Medulla oblongata (tissue), 1 donor: ENCODE data around the gene STX16.

Source experiments
- DNase-seq: peaks from one replicate; pipeline ENCODE4 v3.0.0-alpha.2; 2015; ENCODE audit errors: extremely low spot score

STX16 gene

GRCh38 chr20:58697201-58697866 is 46.3 kb downstream of the STX16 start:
- no peak for DNase-seq

GRCh38 chr20:58697867-58698703 is 47.0 kb downstream of the STX16 start:
- no peak for DNase-seq

- no peak for DNase-seq
Measured at GRCh38 chr20:58698741-58699622, 47.9 kb downstream of the STX16 start.

- DNase-seq = no peak
Measured at GRCh38 chr20:58699623-58700107, 48.6 kb downstream of the STX16 start.

- DNase-seq = no peak
Measured at GRCh38 chr20:58700121-58700821, 49.2 kb downstream of the STX16 start.

GRCh38 chr20:58700823-58701222 is 49.7 kb downstream of the STX16 start:
- DNase-seq = no peak

GRCh38 chr20:58701431-58702160 is 50.5 kb downstream of the STX16 start:
- no peak for DNase-seq

GRCh38 chr20:58702161-58702510 is 51.1 kb downstream of the STX16 start:
- no peak for DNase-seq

GRCh38 chr20:58702859-58703648 is 52.0 kb downstream of the STX16 start:
- no peak for DNase-seq

GRCh38 chr20:58703765-58704371 is 52.8 kb downstream of the STX16 start:
- DNase-seq = no peak

- no peak for DNase-seq
Measured at GRCh38 chr20:58705208-58705926, 54.3 kb downstream of the STX16 start.

- no peak for DNase-seq
Measured at GRCh38 chr20:58706150-58706892, 55.2 kb downstream of the STX16 start.

GRCh38 chr20:58706975-58707681 is 56.0 kb downstream of the STX16 start:
- DNase-seq = no peak

GRCh38 chr20:58707770-58708169 is 56.7 kb downstream of the STX16 start:
- no peak for DNase-seq

- DNase-seq = no peak
Measured at GRCh38 chr20:58708246-58708931, 57.3 kb downstream of the STX16 start.

- no peak for DNase-seq
Measured at GRCh38 chr20:58709013-58709702, 58.1 kb downstream of the STX16 start.
